ENCODE data around the gene SEPTIN2.

The SEPTIN2 gene

DNA sequence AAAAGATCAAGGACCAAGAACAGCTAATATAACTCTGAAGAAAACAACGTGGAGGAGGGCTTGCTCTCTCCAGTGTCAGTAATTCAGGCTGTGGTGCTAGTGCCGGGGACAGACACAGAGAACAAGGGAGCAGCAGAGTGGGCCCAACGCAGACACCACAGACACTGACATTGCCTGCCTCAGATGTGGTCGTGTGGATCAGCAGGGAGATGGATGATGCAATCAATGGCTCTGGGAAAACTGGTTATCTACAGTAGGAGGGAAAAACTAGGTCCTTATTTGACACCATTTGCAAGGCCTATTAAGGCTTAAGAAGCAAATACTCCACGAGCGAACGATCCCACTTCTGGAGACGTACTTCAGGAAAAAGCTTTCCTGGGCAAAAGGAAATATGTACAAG lies 36.3 kb upstream of the SEPTIN2 start:
- no peak for DNase-seq (ENCODE audit: low read depth)
- H3K4me3 ChIP-seq (ENCODE audit: low read depth, low read length): no peak overlapping the region
- TF ChIP-seq, protein P1, sequence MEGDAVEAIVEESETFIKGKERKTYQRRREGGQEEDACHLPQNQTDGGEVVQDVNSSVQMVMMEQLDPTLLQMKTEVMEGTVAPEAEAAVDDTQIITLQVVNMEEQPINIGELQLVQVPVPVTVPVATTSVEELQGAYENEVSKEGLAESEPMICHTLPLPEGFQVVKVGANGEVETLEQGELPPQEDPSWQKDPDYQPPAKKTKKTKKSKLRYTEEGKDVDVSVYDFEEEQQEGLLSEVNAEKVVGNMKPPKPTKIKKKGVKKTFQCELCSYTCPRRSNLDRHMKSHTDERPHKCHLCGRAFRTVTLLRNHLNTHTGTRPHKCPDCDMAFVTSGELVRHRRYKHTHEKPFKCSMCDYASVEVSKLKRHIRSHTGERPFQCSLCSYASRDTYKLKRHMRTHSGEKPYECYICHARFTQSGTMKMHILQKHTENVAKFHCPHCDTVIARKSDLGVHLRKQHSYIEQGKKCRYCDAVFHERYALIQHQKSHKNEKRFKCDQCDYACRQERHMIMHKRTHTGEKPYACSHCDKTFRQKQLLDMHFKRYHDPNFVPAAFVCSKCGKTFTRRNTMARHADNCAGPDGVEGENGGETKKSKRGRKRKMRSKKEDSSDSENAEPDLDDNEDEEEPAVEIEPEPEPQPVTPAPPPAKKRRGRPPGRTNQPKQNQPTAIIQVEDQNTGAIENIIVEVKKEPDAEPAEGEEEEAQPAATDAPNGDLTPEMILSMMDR (IDR thresholded peaks at IDR 0.05; ENCODE audit: insufficient read depth, low read depth, low read length, missing control alignments): no peak

GRCh38 chr2:241279828-241280227 lies 35.9 kb upstream of the SEPTIN2 start:
- TF ChIP-seq, protein P1 (IDR thresholded peaks at IDR 0.05; ENCODE audit: insufficient read depth, low read depth, low read length, missing control alignments): no peak
- DNase-seq (ENCODE audit: low read depth): no peak

DNA sequence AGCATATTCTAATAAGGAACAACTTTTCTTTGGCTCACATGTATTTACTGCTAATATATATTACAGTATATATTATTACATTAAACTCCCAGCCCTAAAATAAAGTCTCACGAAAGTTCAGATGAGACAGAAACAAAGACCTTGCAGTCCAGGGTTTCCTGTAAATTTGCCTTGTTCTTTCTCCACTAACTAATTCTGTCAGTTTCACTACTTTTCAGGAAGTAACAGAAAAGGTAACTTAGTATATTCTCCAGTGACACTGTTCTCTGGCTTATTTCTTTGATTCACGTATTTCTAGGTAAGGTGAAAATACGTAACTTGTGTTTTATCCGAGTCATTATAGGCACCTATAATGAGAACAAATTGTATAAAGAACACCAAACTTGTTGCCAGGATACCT lies 35.4 kb upstream of the SEPTIN2 start:
- TF ChIP-seq, protein P1 (IDR thresholded peaks at IDR 0.05; ENCODE audit: insufficient read depth, low read depth, low read length, missing control alignments): no peak
- H3K4me3 ChIP-seq (ENCODE audit: low read depth, low read length): peak overlapping the region; percentile 23; the same call in 1 of the 2 replicates
- peak; percentile 37 for DNase-seq (ENCODE audit: low read depth)

More at GRCh38 chr2:241279828-241280227, 35.9 kb upstream of the SEPTIN2 start:
- H3K4me3 ChIP-seq (ENCODE audit: low read depth, low read length): no peak overlapping the region

- H3K4me3 ChIP-seq (ENCODE audit: low read depth, low read length): no peak overlapping the region
- TF ChIP-seq, protein P1 (IDR thresholded peaks at IDR 0.05; ENCODE audit: insufficient read depth, low read depth, low read length, missing control alignments): no peak
- DNase-seq (ENCODE audit: low read depth): no peak
These were observed 33.2 kb upstream of the SEPTIN2 start for GRCh38 chr2:241282555-241282954.

GRCh38 chr2:241285596-241285995 lies 30.1 kb upstream of the SEPTIN2 start:
- TF ChIP-seq, protein P1 (IDR thresholded peaks at IDR 0.05; ENCODE audit: insufficient read depth, low read depth, low read length, missing control alignments): no peak
- DNase-seq (ENCODE audit: low read depth): no peak
- H3K4me3 ChIP-seq (ENCODE audit: low read depth, low read length): no peak overlapping the region

DNA sequence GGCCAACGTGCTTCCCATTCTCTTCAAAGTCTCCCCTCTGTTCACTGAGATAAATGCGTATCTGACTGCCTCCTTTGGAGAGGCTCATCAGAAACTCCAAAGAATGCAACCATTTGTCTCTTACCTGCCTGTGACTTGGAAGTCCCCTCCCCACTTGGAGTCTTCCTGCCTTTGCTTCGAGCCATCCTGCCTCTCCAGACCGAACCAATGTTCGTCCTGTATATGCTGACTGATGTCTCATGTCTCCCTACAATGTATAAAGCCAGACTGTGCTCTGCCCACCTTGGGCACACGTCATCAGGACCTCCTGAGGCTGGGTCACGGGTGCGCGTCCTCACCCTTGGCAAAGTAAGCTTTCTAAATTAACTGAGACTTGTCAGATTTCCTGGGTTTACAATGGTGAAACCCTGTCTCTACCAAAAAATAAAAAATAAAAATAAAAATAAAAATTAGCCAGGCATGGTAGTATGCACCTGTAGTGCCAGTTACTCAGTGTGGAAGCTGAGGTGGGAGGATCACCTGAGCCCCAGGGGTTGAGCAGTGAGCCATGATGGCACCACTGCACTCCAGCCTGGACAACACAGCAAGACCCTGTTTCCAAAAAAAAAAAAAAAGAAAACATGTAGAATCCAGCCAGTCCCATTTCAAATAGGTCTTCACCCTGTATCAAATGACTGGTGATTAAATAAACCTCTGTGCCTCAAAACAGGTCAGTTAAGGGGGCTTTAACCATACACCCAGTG lies 29.2 kb upstream of the SEPTIN2 start:
- no peak overlapping the region for H3K4me3 ChIP-seq (ENCODE audit: low read depth, low read length)
- no peak for DNase-seq (ENCODE audit: low read depth)
- TF ChIP-seq, protein P1 (IDR thresholded peaks at IDR 0.05; ENCODE audit: insufficient read depth, low read depth, low read length, missing control alignments): no peak

All from GM12865 (cell line).